HL-60 (cell line): ENCODE measurements around the gene ANGEL2.
"Not testable (repeated sequence)": the region's sequence is repeated elsewhere in the genome, so short reads cannot be mapped to it uniquely, and the experiment has no call there.

Source experiments
- DNase-seq, 2 experiments: peaks; one replicate each; pipeline ENCODE4 v3.0.0-alpha.2; 2010 to 2020; ENCODE audit warnings: low read depth in 1 of 2, low spot score in 1 of 2
- H3K27ac ChIP-seq: fragments of 250-450 bp; sonication (Bioruptor Pico); replicated peaks from 2 replicates; pipeline ENCODE4 v1.5.1; 2020; ENCODE audit warnings: mild to moderate bottlenecking, moderate library complexity
- H3K27me3 ChIP-seq: fragments of 250-450 bp; sonication (Bioruptor Pico); 2 replicates; pipeline ENCODE4 v1.5.1; 2021; ENCODE audit warnings: mild to moderate bottlenecking, moderate library complexity; ENCODE audit not compliant: insufficient read depth, poor library complexity, severe bottlenecking
- H3K4me3 ChIP-seq: replicated peaks from 2 replicates; pipeline ENCODE4 v1.5.1; 2011; ENCODE audit warnings: mild to moderate bottlenecking, control low read depth, low read length; ENCODE audit not compliant: insufficient read depth
- GABPA ChIP-seq: IDR thresholded peaks from 2 replicates; pipeline ENCODE4 v1.6.1; 2012; ENCODE audit warnings: low read depth
- POLR2AphosphoS5 ChIP-seq: IDR thresholded peaks from 2 replicates; pipeline ENCODE4 v1.6.1; 2012; ENCODE audit warnings: low read depth
- REST ChIP-seq: IDR thresholded peaks from 2 replicates; pipeline ENCODE4 v1.6.1; 2012; ENCODE audit warnings: low read depth; ENCODE audit not compliant: insufficient replicate concordance
- SPI1 ChIP-seq: IDR thresholded peaks from 2 replicates; pipeline ENCODE4 v1.6.1; 2012; ENCODE audit warnings: low read depth, mild to moderate bottlenecking, borderline replicate concordance
- TF ChIP-seq, protein P1 (sequence below): IDR thresholded peaks from one replicate; pipeline ENCODE4 v1.5.1; 2011; ENCODE audit warnings: low read length, control low read depth, inconsistent platforms; ENCODE audit not compliant: insufficient read depth

The ANGEL2 gene

DNA sequence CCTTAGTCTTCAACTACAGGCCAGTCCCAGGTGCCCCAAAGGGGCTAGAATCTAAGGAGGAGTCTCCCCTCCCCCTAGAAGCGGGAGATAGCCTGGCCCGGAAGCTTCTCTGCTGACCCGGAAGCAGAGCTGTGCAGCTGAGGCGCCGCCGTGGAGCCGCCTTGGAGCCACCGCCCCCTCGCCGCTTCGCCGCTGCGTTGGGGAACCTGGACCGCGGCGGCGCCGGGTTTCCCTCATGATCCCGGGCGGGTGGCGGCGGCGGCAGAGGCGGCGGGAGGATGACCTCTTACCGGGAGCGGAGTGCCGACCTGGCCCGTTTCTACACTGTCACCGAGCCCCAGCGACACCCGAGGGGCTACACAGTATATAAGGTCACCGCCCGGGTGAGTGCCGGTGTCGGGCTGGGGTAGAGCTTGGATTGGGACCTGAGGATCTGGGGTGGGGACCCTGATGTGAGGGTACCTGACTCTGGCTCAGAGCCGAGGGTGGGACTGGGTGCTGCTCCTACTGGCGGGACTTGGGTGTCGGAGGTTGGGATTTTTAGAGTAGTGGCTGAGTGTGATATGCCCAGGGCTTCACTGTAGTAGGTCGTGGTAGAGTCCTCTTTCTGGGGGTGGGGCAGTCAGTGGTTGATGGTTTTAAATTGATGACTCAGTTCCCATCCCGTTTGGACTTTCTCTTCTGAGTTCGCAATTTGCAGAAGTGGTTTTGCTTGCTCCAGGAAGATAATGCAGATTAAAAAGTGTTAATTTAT lies 35.6 kb upstream of the ANGEL2 start, which contains the start of gene RPS6KC1:
Gene RPS6KC1, plus strand, starts transcription at position 115 of the 754 bp plus-strand sequence. Its CDS starts 164 bp downstream, at position 279.
- H3K27ac ChIP-seq, result peak within 1 kb of the TSS; percentile 75
- no peaks in the 10 kb centered on the region for H3K27me3 ChIP-seq
- peak within 1 kb of the TSS; percentile 100 for H3K4me3 ChIP-seq
- peak; percentile 51 to 89 for DNase-seq
- TF ChIP-seq, protein P1, sequence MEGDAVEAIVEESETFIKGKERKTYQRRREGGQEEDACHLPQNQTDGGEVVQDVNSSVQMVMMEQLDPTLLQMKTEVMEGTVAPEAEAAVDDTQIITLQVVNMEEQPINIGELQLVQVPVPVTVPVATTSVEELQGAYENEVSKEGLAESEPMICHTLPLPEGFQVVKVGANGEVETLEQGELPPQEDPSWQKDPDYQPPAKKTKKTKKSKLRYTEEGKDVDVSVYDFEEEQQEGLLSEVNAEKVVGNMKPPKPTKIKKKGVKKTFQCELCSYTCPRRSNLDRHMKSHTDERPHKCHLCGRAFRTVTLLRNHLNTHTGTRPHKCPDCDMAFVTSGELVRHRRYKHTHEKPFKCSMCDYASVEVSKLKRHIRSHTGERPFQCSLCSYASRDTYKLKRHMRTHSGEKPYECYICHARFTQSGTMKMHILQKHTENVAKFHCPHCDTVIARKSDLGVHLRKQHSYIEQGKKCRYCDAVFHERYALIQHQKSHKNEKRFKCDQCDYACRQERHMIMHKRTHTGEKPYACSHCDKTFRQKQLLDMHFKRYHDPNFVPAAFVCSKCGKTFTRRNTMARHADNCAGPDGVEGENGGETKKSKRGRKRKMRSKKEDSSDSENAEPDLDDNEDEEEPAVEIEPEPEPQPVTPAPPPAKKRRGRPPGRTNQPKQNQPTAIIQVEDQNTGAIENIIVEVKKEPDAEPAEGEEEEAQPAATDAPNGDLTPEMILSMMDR, result no peak
- TF ChIP-seq SPI1, result peak; percentile 82
- no peak for TF ChIP-seq REST
- peak; percentile 50 for TF ChIP-seq POLR2AphosphoS5
- TF ChIP-seq GABPA, result peak; percentile 97

GRCh38 chr1:213050745-213051126 lies 35.1 kb upstream of the ANGEL2 start:
- Histone ChIP-seq H3K27me3 (no peaks in the 10 kb centered on the region), H3K27ac (peak overlapping the region; percentile 75), H3K4me3 (peak overlapping the region; percentile 100)
- no peak for DNase-seq
- TF ChIP-seq POLR2AphosphoS5, result no peak

DNA sequence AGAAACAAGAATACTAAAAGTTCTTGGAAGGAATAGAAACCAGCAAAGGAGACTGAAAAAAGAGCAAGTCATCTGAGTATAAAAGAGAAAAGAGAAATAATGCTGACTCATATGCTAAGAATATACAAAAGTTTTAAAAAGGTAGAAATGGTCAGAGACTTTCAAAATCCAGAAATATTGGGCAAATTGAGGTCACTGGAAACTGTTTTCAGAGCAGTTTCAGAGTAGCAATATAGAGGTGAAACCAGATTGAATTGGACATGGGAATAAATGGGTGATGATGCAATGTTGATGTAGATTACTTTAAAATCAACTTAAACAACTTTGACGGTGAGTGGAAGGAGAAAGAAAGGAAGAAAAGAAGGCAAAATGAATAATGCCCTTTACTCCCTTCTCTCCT lies 33.6 kb upstream of the ANGEL2 start:
- DNase-seq, result no peak
- H3K27me3 ChIP-seq, result no peaks in the 10 kb centered on the region
- H3K4me3 ChIP-seq, result no peak overlapping the region
- H3K27ac ChIP-seq, result no peak overlapping the region
- TF ChIP-seq GABPA, result no peak

DNA sequence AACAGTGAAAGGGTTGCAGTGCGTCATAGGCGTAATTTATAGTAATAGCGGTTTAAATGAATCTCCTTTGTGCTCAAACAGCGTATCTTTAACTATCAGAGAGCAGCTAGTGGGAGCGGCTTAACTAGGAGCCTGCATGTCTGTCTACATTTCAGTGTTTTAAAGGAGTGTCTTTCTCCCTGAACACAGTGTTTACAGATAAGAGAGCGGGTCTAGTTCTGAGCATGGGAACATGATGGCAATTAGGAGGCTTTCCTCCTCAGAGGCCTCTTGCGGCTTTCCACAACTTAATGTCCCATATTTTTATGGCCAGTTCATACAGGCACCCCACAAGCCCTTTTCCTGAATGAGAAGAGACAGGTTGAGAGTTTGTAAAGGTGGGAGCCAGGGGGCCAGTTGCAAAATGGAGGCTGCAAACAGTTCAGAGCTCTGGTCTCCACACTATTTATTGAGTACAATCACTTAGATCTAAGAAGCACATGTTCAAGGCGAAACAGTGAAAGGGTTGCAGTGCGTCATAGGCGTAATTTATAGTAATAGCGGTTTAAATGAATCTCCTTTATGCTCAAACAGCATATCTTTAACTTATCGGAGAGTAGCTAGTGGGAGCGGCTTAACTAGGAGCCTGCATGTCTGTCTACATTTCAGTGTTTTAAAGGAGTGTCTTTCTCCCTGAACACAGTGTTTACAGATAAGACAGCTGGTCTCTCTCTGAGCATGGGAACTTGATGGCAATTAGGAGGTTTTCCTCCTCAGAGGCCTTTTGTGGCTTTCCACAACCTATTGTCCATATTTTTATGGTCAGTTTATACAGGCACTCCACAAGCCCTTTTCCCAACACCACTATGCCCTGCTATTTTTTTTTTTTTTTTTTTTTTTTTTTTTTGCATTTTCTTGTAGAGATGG lies 29.9 kb upstream of the ANGEL2 start:
- not testable (repeated sequence) for DNase-seq, H3K27ac ChIP-seq, H3K27me3 ChIP-seq, H3K4me3 ChIP-seq

DNA sequence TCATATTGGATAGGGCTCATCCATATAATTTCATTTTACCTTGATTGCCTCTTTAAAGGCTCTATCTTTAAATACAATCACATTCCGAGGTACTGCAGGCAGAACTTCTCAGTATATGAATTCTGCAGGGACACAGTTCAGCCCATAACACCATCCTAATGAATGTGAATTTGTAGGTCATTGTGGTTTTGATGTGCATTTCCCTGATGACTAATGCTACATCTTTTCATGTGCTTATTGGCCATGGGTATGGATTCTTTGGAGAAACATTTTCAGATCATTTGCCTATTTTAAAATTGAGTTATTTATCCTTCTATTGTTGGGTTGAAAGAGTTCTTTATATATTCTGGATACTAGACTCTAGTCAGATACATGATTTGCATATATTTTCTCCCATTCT lies 25.8 kb upstream of the ANGEL2 start:
- no peak overlapping the region for H3K27ac ChIP-seq
- DNase-seq, result no peak

More for the DNA sequence above, 25.8 kb upstream of the ANGEL2 start:
- Histone ChIP-seq H3K27me3 (no peaks in the 10 kb centered on the region), H3K4me3 (no peak overlapping the region)
- TF ChIP-seq, protein P1, result no peak
- TF ChIP-seq GABPA (no peak), SPI1 (no peak), POLR2AphosphoS5 (no peak), REST (no peak)
